Measurements from ENCODE around the gene TLE1. TPM values are rescaled to one million over a fixed set of nuclear protein-coding genes. Genes with fewer than 3 reads are reported as not detected.

TLE1 gene
- total and polyA plus RNA-seq, 2 of the 4 experiments (the other 2 are of a cell fraction), result 36.0 to 51.0 TPM

GRCh38 chr9:81563020-81563407, 126.3 kb downstream of the TLE1 start:
- ATAC-seq (ENCODE audit: low read depth), result no peak

More at GRCh38 chr9:81563020-81563407, 126.3 kb downstream of the TLE1 start:
- peak overlapping the region; percentile 45 for H2BK20ac ChIP-seq (ENCODE audit: low read depth, low read length)
- intact Hi-C loops (cut with micrococcal nuclease), result no loop called here
- peak overlapping the region; percentile 68 for H2AK5ac ChIP-seq (ENCODE audit: low read depth, low read length)
- peaks cover 30% of the 10 kb centered on the region for H3K4me1 ChIP-seq (ENCODE audit: control insufficient read depth, insufficient read depth, low read length)
- CTCF ChIA-PET, result interaction anchor here (0.9 kb wide), 1 partner anchor 312 kb away, joined by 3 read pairs; no protein-coding TSS in a partner anchor
- in situ Hi-C loops (cut with MboI; ENCODE audit: low sequenced_read_pairs), result no loop called here
- no peaks in the 10 kb centered on the region for H3K36me3 ChIP-seq (ENCODE audit: control insufficient read depth, insufficient read depth, low read length)
- no peak overlapping the region for H3K27ac ChIP-seq (ENCODE audit: insufficient read depth, low read length)
- H2BK120ac ChIP-seq (ENCODE audit: low read depth, low read length), result peak overlapping the region; percentile 44; the same call in 1 of the 2 replicates
- no CpG with 5 or more reads among the region's 4 CpGs for WGBS, 2 experiments (ENCODE audit: extremely low coverage in 2 of 2, insufficient read length in 1 of 2)
- H4K5ac ChIP-seq (ENCODE audit: low read depth, low read length), result no peak overlapping the region
- H3K4me2 ChIP-seq (ENCODE audit: low read depth, low read length), result no peak overlapping the region
- H3K18ac ChIP-seq (ENCODE audit: low read depth, low read length), result no peak overlapping the region
- H2BK5ac ChIP-seq (ENCODE audit: low read depth, low read length, poor library complexity, severe bottlenecking), result no peak overlapping the region
- H3K79me1 ChIP-seq (ENCODE audit: low read depth in 1 of 2, low read length in 2 of 2), result no peaks in the 10 kb centered on the region
- dilution Hi-C loops (cut with HindIII; ENCODE audit: low sequenced_read_pairs, unreplicated experiment), result no loop called here
- peak overlapping the region in 1 of 2 experiments; percentile 55; a peak in 2 of 4 replicates for H4K8ac ChIP-seq (ENCODE audit: low read depth in 2 of 2, low read length in 2 of 2)
- H2AFZ ChIP-seq (replicated peaks; ENCODE audit: low read length, poor library complexity), result no peak overlapping the region
- no peak overlapping the region for H3K9ac ChIP-seq (ENCODE audit: low read depth, low read length)
- H2BK15ac ChIP-seq (ENCODE audit: low read depth, low read length), result peak overlapping the region; percentile 42; the same call in 1 of the 3 replicates
- BruUV-seq (replicated peaks), result no TSS peak
- H3K4me3 ChIP-seq (ENCODE audit: insufficient read depth, low read depth, low read length), result no peak overlapping the region
- no peaks in the 10 kb centered on the region for H4K20me1 ChIP-seq (ENCODE audit: insufficient read depth, low read length)
- H3K9me1 ChIP-seq (ENCODE audit: insufficient read depth, low read length), result peaks cover 25% of the 10 kb centered on the region
- peak overlapping the region; percentile 29; the same call in 1 of the 2 replicates for H4K91ac ChIP-seq (ENCODE audit: insufficient read depth, low read depth, low read length)
- no peak overlapping the region for H2AK9ac ChIP-seq (replicated peaks; ENCODE audit: low read depth, low read length, poor library complexity)
- POLR2A ChIA-PET (ENCODE audit: unreplicated experiment), result no interaction called here
- H3K9me3 ChIP-seq (ENCODE audit: control insufficient read depth, insufficient read depth, low read length), result no peaks in the 10 kb centered on the region
- DNase-seq, result no peak
- peak overlapping the region; percentile 37 for H3K4ac ChIP-seq (ENCODE audit: low read depth, low read length)
- TF ChIP-seq BHLHE40 (IDR thresholded peaks at IDR 0.05; ENCODE audit: low read depth, low read length) (no peak), RAD21 (IDR thresholded peaks at IDR 0.05; ENCODE audit: low read length) (no peak), CEBPB (IDR thresholded peaks at IDR 0.05; ENCODE audit: low read depth, low read length) (no peak), USF2 (IDR thresholded peaks at IDR 0.05; ENCODE audit: low read depth, low read length) (no peak), RFX5 (IDR thresholded peaks at IDR 0.05; ENCODE audit: low read depth, low read length) (no peak), MAFK (IDR thresholded peaks at IDR 0.05; ENCODE audit: low read depth, low read length) (no peak), CTCF (conservative IDR thresholded peaks at IDR 0.05; ENCODE audit: low read depth, low read length) (no peak), NFE2L2 (IDR thresholded peaks at IDR 0.05; ENCODE audit: low read depth, low read length) (no peak), MAZ (IDR thresholded peaks at IDR 0.05; ENCODE audit: borderline replicate concordance, low read depth, low read length) (no peak), POLR2A (IDR thresholded peaks at IDR 0.05; ENCODE audit: low read depth, low read length) (no peak), SMC3 (IDR thresholded peaks at IDR 0.05; ENCODE audit: low read depth, low read length) (no peak)
- peak overlapping the region; percentile 37; the same call in 1 of the 2 replicates for H3K14ac ChIP-seq (replicated peaks; ENCODE audit: low read depth, low read length)
- no peak overlapping the region for H3K23ac ChIP-seq (ENCODE audit: low read depth, low read length)
- H3K27me3 ChIP-seq (ENCODE audit: control insufficient read depth, insufficient read depth, low read length), result no peaks in the 10 kb centered on the region
- no peak overlapping the region for H3K56ac ChIP-seq (ENCODE audit: extremely low read depth, insufficient read depth, low read length)

All from IMR-90 (cell line).